RWPE1 (cell line): ENCODE data around the gene LPAR5.

Experiments
- CTCF ChIA-PET: fragments of 350-600 bp; sonication (Branson Sonifier 250); formaldehyde crosslinking; extraction: SDS; loops from one replicate; lab custom pipeline; 2021; lab: Yijun Ruan, JAX
- POLR2A ChIA-PET: fragments of 400-600 bp; formaldehyde crosslinking; extraction: SDS; loops from one replicate; lab custom pipeline; 2020; ENCODE audit warnings: antibody characterized with exemption; ENCODE audit not compliant: low non-redundant PET; lab: Yijun Ruan, JAX
- DNase-seq: peaks from one replicate; pipeline ENCODE4 v3.0.0; 2012; ENCODE audit warnings: low spot score
- H3K27ac ChIP-seq: fragments of 450-650 bp; 2 replicates; pipeline ENCODE4 v1.5.1; 2017
- TF ChIP-seq, protein P1 (sequence below): fragments of 450-650 bp; conservative IDR thresholded peaks from 2 replicates; pipeline ENCODE4 v1.5.1; 2017; ENCODE audit warnings: low read depth, mild to moderate bottlenecking

Gene LPAR5

DNA sequence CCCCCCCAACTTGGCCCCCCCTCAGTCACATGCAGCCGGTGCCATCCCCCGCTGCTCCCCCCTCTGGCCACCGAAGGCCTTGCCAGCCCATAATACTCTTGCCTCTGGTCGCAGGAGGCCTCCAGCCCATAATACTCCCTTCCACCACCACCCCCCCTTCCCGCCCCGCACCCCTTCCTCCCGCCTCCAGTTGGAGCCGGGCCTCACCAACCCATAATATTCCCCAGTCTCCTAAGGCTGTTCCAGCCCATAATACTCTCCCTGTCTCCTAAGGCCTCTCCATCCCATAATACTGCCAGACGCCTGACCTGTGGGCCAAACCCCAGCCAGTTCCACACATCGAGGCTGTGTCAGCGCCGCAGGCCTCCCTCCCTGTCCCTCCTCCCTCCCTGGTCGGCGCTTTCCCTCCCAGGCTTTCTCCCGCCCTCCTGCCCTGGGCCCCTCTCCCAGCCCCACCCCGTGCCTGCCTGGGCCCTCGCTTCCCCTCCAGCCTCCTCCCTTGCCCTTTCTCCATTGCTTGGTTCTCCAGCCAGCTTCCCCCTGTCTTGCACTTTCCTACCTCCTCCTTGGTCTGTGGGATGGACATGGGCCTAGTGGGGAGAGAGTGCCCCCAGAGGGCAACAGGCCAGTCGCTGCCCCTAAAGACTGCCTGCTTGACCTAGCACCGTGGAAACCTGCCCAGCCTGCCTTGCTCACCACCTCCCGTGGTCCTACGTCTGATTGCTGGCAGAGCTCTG lies 21.8 kb downstream of the LPAR5 start:
- DNase-seq, result peak; percentile 81
- CTCF ChIA-PET, result interaction anchor here (1.6 kb wide), 1 partner anchor 84 kb away, joined by 9 read pairs; no protein-coding TSS in a partner anchor
- POLR2A ChIA-PET, result interaction anchor here (0.6 to 1.6 kb wide), 3 partner anchors 75 to 162 kb away, joined by 4 to 11 read pairs (median 5); partner anchors contain the start of genes GAPDH and ZNF384
- TF ChIP-seq, protein P1, sequence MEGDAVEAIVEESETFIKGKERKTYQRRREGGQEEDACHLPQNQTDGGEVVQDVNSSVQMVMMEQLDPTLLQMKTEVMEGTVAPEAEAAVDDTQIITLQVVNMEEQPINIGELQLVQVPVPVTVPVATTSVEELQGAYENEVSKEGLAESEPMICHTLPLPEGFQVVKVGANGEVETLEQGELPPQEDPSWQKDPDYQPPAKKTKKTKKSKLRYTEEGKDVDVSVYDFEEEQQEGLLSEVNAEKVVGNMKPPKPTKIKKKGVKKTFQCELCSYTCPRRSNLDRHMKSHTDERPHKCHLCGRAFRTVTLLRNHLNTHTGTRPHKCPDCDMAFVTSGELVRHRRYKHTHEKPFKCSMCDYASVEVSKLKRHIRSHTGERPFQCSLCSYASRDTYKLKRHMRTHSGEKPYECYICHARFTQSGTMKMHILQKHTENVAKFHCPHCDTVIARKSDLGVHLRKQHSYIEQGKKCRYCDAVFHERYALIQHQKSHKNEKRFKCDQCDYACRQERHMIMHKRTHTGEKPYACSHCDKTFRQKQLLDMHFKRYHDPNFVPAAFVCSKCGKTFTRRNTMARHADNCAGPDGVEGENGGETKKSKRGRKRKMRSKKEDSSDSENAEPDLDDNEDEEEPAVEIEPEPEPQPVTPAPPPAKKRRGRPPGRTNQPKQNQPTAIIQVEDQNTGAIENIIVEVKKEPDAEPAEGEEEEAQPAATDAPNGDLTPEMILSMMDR, result no peak
- peak overlapping the region; percentile 97 for H3K27ac ChIP-seq

- H3K27ac ChIP-seq, result peak overlapping the region; percentile 97
- CTCF ChIA-PET, result interaction anchor here (1.2 kb wide), 1 partner anchor 27 kb away, joined by 4 read pairs; no protein-coding TSS in a partner anchor
- TF ChIP-seq, protein P1, result no peak
- DNase-seq, result peak; percentile 57
- POLR2A ChIA-PET, result interaction anchor here (0.6 to 1.6 kb wide), 5 partner anchors 21 to 294 kb away, joined by 3 to 5 read pairs (median 4); partner anchors contain the start of genes COPS7A, GAPDH and ZNF384
These were observed 22.6 kb downstream of the LPAR5 start for GRCh38 chr12:6613015-6613775.

DNA sequence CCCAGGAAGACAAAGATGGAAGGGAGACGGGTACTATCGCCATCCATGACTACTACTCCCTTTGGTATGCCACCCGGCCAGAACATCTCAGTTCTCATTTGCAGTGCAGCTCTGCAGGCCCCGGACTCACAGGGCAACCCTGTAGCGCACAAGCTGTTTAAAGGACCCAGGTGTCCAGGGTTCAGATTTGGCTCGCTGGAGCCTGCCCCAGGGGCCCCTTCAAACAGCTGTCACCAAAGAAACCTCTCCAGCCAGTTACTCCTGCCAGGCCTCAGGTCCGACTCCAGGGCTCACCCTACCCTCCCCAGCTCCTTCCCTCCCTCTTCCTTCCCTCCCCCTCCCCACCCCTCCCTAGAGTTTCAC lies 23.1 kb downstream of the LPAR5 start:
- H3K27ac ChIP-seq, result peak overlapping the region; percentile 97
- TF ChIP-seq, protein P1, result no peak
- ChIA-PET CTCF (interaction anchor here (1.2 kb wide), 1 partner anchor 27 kb away, joined by 4 read pairs; no protein-coding TSS in a partner anchor), POLR2A (interaction anchor here (0.6 to 1.1 kb wide), 3 partner anchors 21 to 295 kb away, joined by 3 to 5 read pairs (median 3); partner anchors contain the start of gene COPS7A)
- no peak for DNase-seq

DNA sequence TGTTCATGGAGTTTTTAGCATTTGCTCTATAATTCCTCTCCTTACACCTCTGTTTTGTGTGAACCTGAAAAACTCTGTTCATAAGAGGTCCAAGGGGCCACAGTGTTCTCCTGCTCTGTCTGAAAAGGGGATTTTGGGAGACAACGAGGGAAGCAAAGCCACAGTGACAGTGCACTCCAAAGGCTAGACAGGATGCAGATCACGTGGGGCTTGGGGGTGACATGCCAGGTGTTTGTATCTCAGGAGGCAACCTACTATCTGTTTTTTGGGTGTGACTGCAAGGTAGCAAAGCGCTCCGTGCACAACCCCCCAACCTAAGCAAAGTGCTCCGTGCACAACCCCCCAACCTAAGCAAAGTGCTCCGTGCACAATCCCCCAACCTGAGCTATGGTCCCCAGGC lies 23.5 kb downstream of the LPAR5 start:
- DNase-seq, result no peak
- TF ChIP-seq, protein P1, result no peak
- ChIA-PET CTCF (interaction anchor here (1.2 kb wide), 1 partner anchor 28 kb away, joined by 4 read pairs; no protein-coding TSS in a partner anchor), POLR2A (interaction anchor here (0.7 to 1.1 kb wide), 2 partner anchors 20 to 112 kb away, joined by 3 read pairs; partner anchors contain the start of gene COPS7A)
- H3K27ac ChIP-seq, result peak overlapping the region; percentile 97

DNA sequence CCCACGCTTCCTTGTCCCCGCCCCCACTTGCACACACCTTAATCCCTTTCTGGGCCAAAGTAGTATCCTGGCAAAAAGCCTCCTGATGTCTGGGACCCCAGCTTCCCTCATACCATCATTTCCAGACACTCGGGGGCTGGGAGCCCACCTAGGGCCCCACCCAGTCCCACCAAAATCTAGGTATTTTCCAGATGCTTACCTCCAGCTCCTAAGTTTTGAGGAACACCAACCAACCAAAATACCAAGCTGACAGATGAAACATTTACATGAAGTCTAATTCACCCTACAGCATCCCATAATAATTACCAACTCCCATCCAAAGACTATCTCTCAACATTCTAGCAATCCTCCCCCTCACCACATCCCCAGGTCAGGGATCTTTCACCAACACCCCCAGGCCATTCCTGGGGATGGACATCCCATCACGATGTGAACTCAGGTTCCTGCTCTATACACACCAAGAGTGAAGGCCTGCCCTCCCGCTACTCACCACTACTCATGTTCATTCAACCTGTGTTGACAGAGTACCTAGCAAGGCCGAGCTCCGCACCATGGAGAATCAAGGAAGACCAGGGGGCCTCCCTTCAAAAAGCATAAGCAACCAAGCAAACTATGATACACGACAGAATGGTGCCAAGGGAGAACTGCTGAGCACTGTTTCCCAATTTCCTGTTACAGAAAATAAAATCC lies 27.0 kb downstream of the LPAR5 start:
- POLR2A ChIA-PET, result interaction anchor here (0.5 to 0.6 kb wide), 2 partner anchors 12 to 81 kb away, joined by 3 to 7 read pairs; partner anchors contain the start of gene ZNF384
- DNase-seq, result no peak

More for the DNA sequence above, 27.0 kb downstream of the LPAR5 start:
- H3K27ac ChIP-seq, result peak overlapping the region; percentile 89
- CTCF ChIA-PET, result no interaction called here
- TF ChIP-seq, protein P1, result no peak
